HG03280 (cell line): ENCODE results near the gene LYRM4.

Experiments
- ATAC-seq: cut with Tn5 transposase; IDR thresholded peaks from one replicate; pipeline ENCODE4 v1.9.1; 2021; ENCODE audit warnings: mild to moderate bottlenecking, moderate library complexity; ENCODE audit not compliant: unreplicated experiment

The LYRM4 gene

DNA sequence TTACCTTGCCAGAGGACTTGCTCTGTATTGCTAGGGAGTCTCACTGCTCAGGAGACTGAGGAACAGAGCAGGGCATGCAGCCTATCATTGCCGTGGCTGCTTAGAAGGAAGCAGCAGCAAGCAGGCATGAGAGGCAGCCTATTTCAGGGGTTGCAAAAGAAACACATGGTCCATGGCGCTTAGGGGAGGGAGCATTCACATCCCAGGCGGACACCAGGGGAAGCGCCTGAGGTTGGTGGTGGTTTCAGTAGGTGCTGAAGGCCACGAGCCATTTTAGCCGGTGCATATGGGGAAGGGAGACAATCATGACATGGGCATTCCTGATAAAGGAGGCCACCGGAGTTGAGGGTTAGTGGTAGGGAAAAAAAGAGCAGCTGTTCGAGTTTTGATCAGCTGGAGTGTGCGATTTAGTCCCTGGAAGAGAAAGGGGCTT is 21.5 kb upstream of the LYRM4 start:
- no peak for ATAC-seq

DNA sequence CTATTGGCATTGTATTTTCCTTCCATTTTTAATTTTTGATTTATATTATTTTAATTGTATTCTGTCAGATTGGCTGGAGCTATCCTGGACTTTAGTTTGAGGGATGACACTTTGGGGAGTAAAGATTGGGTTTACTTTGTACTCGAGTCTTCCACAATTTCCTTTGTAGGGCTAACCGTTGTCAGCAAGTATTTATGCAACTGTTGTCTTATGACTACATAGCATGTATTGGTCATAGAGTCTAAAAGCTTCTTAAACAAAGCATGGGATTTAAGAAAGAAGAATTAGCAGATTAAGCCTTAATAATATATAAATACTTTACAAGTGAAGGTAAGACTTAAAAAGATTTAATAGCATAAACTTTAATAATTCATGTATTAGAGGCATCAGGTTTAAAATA is 20.2 kb upstream of the LYRM4 start:
- no peak for ATAC-seq

- ATAC-seq: no peak
These were observed 19.2 kb upstream of the LYRM4 start for GRCh38 chr6:5279891-5280338.

DNA sequence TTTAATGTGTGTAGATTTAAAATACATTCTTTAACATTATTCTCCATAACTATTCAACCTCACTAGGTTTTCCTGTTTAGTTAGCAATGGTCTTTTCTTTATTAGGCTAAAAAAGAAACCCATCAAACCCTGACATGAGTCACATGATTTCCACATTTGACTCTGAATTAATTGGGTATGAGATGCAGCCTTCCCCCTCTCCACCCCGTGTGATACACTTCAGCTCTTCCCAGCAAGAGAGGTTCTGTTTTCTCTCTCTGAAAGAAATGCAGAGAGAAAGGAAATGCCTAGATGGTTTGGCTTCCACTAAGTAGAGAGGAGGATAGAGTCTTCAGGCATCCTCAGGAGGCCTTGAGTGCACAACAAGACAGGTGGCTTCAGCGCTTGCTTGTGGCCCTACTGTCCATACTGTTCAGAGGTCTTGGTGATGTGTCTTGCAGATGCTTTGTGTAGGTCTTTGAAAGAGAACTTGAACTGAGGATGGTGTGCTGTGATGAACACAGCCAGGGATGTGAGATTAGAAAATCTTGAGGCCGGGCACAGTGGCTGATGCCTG is 17.9 kb upstream of the LYRM4 start:
- no peak for ATAC-seq

- peak; percentile 79 for ATAC-seq
These were observed 17.3 kb upstream of the LYRM4 start for GRCh38 chr6:5278047-5278446.

DNA sequence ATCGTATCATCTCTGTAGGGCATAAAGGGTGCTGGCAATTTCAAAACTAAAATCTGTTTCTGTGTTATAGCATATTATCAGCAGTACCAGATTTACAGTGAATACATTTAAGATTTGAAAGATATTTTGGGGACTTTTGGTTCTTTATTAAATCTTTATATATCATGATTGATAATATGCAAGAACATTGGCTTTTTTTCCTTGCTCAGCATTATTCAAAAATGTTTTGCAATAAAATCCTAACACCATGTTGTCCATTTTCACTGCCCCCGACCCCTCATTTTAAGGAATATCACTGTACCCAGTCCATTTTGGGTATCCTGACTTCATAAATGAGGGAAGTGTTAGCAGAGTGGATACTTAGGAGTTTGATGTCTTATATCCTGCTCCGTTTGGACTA is 16.8 kb upstream of the LYRM4 start:
- no peak for ATAC-seq

GRCh38 chr6:5276581-5276980 is 15.8 kb upstream of the LYRM4 start:
- no peak for ATAC-seq

DNA sequence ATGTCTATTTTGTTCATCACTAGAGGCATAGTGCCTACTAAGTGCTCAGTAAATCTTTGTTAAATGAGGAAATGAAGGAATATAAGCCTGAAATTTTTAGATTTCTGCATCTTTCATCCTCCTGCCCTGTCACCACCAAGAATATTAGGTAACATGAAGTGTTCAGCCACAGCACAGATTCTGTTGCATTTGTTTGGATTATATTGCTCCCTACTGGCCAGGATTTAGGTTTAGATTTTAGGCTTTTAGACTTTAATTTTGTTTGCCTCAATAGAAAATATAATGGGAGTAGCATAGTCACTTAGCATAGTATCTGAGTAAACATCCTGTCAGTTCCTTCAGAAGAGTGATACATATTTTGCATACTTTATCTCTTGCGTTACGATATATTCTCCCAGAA is 14.7 kb upstream of the LYRM4 start:
- no peak for ATAC-seq

DNA sequence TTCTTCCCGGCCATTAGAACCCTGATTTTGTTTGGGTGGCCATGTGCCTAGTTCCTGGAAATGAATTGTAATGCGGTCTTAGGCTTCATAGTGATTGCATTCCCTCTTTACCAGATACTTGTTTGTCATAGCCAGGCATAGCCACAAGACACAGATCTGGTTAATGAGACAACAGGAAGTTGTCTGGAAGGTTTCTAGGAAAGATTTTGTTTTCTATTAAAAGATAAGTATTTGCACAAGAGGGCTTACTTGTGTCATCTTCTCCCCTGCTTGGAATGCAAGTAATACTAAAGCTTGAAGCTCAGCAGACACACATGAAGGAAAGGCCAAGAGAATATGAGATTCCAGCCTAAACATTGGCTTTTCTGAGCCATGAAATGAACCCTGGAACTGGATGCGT is 13.5 kb upstream of the LYRM4 start:
- no peak for ATAC-seq

DNA sequence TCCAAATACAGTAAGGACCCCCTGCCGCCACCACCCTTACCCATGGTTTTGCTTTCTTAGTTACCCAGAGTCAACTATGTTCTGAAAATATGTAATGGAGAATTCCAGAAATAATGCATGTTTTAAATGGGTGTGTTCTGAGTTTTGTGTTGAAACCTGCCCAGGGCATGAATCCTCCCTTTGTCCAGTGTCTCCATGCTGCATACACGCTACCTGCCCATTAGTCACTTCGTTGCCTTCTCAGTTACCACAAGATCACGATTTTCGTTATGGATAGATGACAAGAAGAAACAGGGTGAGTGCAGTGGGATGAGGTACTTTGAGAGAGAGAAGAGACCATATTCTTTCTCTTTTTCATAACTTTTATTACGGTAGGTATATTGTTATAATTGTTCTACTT is 11.2 kb upstream of the LYRM4 start:
- ATAC-seq: no peak

- no peak for ATAC-seq
These were observed 9.4 kb upstream of the LYRM4 start for GRCh38 chr6:5270093-5270680.

GRCh38 chr6:5266423-5266822 is 5.7 kb upstream of the LYRM4 start:
- ATAC-seq: no peak

DNA sequence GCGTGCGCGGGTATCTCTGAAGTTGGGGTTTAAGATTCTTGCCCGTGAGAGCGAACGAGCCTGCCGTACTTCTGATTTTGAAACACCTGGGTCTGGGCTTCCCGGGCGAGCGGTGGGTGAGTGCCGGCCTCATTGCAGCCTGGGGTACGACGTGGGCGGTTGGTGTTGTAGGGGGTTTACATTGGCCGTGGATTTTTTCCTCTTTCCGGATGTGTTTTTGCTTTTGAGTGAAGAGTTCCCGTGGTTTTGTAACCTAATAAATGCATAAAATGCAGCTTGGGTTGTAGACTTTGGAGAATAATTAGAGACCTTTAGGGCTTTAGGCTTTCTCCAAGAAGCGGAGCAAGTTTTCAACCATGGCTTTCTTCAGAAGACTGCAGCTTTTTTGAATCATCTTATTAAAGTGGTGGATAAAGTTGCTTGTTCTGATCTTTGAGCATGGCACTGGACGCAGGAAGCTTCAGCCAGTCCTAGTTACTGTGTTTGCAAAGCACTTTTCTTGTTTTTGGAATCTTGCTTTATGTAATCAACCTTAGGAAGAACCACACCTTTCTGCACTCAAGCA is 877 bp upstream of the LYRM4 start:
- ATAC-seq: no peak

- peak; percentile 59 for ATAC-seq
These were observed 584 bp downstream of the LYRM4 start for GRCh38 chr6:5260111-5260620.

DNA sequence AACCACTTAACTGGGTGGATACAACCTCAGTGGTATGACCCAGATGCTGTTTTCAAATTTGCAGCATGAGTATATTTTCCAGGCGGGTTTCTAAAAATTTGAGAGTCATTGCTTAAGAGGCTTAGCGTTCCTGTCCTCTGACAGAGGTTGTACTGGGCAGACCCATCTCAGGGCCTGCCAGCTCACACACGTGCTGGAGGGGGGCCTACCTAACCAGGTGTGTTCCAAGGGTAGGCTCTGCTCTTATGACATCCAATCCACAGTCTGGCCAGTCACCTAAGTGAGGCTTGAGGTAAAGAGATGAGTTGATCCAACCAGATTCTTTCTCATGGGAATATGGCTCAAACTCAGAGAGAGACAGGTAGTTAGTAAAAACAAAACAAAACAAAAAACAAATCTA is 1.3 kb downstream of the LYRM4 start:
- no peak for ATAC-seq

- ATAC-seq: no peak
These were observed 3.4 kb downstream of the LYRM4 start for GRCh38 chr6:5257400-5257799.

DNA sequence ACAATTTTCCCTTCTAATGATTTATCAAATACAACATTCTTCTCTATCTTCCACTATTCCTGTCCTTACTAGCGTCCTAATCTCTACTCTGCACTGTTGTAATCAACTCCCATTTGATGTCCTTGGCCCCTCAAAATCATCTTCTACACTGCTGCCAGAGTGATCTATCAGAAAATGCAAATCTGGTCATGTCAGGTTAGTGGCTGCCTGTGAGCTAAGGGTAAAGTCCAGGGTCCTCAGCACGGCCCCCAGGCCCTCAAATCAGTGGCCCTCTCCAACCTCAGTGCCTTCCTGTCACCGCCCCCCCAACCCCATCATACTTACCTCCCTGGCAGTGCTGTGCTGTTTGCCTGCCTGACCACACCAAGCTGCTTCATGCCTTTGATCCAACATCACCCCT is 3.8 kb downstream of the LYRM4 start:
- ATAC-seq: no peak

DNA sequence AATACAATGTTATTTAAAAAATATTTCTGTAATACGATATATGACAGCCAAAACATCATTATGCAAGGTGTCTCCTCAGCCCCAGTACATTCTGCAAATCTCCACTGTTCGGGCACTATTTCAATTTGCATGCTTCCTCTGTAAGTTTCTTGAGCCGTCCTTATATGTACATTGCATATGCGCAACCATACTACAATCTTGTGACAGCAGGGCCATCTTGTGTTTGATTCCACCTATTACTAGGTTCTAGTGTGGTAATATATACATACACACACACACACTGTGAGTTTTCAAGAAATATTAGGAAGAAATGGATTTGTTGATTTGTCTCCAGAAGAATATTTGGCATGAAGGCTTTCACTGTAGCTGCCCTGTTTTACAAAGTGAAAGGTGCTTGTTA is 9.8 kb downstream of the LYRM4 start:
- ATAC-seq: no peak

- ATAC-seq: no peak
These were observed 10.3 kb downstream of the LYRM4 start for GRCh38 chr6:5250451-5250850.

DNA sequence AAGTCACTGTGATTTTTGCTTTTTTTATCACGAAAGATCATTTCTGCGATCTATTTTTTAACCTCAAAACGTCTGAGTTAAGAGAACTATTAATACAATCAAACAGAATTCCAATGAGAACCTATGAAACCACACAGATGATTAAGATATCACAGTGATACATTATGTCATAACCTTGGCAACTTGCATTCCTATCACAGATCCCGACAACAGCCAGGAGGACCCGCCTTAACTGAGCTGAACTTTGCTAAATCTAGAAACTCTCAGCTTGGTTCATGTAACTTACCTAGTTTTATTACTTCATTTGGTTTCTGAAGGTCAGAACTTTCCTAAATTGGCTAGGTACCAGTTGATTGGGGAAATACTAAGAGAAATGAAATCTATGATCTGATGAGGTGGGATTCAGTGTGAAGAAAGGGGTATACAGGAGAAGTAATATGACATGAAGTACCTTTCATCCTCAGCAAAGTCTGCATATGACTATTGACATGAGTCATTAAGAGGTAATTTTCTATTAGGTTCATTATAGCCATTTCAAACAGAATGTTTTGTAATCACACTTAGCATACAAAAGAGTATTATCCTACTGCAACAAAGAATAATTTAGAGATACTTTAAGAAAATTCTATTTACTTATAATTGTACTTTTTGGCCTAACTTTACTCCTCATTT is 11.2 kb downstream of the LYRM4 start:
- ATAC-seq: no peak

GRCh38 chr6:5248302-5249098 is 12.2 kb downstream of the LYRM4 start:
- ATAC-seq: no peak
